Astrocyte of the spinal cord (primary cell): ENCODE measurements around the gene CRB2.

ENCODE experiments used
- DNase-seq: peaks from one replicate; pipeline ENCODE4 v3.0.0; 2011; ENCODE audit warnings: low read depth, low spot score
- H3K4me3 ChIP-seq: 2 replicates; pipeline ENCODE4 v1.5.1; 2011; ENCODE audit warnings: low read depth, mild to moderate bottlenecking, low read length, moderate library complexity
- CTCF ChIP-seq: IDR thresholded peaks from 2 replicates; pipeline ENCODE4 v1.5.1; 2012; ENCODE audit warnings: low read depth, mild to moderate bottlenecking, low read length, inconsistent platforms
- in situ Hi-C: cut with HindIII; loops from 2 replicates; pipeline ENCODE4 v1.10.0; 2017; ENCODE audit warnings: low sequenced_read_pairs

The CRB2 gene

GRCh38 chr9:123321616-123322272 is 34.3 kb upstream of the CRB2 start:
- no peak overlapping the region for H3K4me3 ChIP-seq
- DNase-seq = no peak
- no peak for TF ChIP-seq CTCF
- in situ Hi-C loops = no loop called here

- DNase-seq = no peak
- H3K4me3 ChIP-seq = no peak overlapping the region
- no peak for TF ChIP-seq CTCF
- in situ Hi-C loops = no loop called here
Measured at GRCh38 chr9:123322273-123323195, 33.5 kb upstream of the CRB2 start.

GRCh38 chr9:123323196-123324013 is 32.6 kb upstream of the CRB2 start:
- H3K4me3 ChIP-seq = no peak overlapping the region
- DNase-seq = no peak
- in situ Hi-C loops = no loop called here
- no peak for TF ChIP-seq CTCF

- no peak overlapping the region for H3K4me3 ChIP-seq
- no peak for TF ChIP-seq CTCF
- in situ Hi-C loops = no loop called here
- no peak for DNase-seq
Measured at GRCh38 chr9:123324767-123325183, 31.2 kb upstream of the CRB2 start.

GRCh38 chr9:123326187-123326586 is 29.8 kb upstream of the CRB2 start:
- in situ Hi-C loops = no loop called here
- no peak overlapping the region for H3K4me3 ChIP-seq
- no peak for TF ChIP-seq CTCF
- no peak for DNase-seq

GRCh38 chr9:123326662-123327093 is 29.3 kb upstream of the CRB2 start:
- in situ Hi-C loops = no loop called here
- H3K4me3 ChIP-seq = no peak overlapping the region
- TF ChIP-seq CTCF = no peak
- DNase-seq = peak; percentile 8
